HG03575 (cell line): ENCODE results near the gene NAGA.
"Not testable (repeated sequence)": the region's sequence is repeated elsewhere in the genome, so short reads cannot be mapped to it uniquely, and the experiment has no call there.

Experiments used
- ATAC-seq: cut with Tn5 transposase; IDR thresholded peaks from one replicate; pipeline ENCODE4 v1.9.1; 2021; ENCODE audit not compliant: unreplicated experiment, insufficient number of reproducible peaks, low FRiP score; ENCODE audit errors: extremely low read depth

The NAGA gene

GRCh38 chr22:42070517-42071422 is at the start of gene NAGA:
NAGA (minus strand) TSS chr22:42070812; CDS start chr22:42070297, 515 bp downstream.
- ATAC-seq, result no peak

DNA sequence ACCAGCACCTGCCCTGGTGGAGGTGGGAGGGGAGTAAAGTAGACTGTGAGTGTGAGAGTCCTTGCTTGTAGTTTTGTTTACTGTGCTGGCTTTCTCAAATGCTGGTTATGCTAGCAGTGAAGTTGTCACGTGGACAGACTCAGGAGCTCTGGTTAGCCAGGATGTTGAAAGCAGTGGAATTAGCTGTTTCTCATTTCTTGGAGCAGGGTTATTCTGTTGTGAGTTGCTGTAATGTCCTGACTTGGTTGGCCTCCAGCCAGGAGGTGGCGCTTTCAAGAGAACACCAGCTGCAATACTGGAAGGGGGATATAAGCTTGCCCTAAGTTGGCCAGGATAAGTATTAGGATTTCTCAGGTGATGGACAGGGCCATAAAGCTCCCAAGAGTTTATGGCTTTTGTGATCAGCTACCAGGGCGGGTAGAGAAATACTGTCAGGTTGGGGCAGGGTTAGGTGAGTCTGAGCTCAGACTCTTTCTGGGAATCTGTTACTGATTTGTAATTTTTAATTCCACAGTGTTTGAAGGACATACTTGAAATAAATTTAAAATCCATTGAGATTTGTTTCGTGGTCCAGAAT is 46.3 kb upstream of the NAGA start:
- no peak for ATAC-seq

- ATAC-seq, result not testable (repeated sequence)
Measured at GRCh38 chr22:42115420-42115830, 44.8 kb upstream of the NAGA start.

GRCh38 chr22:42114721-42115120 is 44.1 kb upstream of the NAGA start:
- ATAC-seq, result no peak

GRCh38 chr22:42112793-42113192 is 42.2 kb upstream of the NAGA start:
- not testable (repeated sequence) for ATAC-seq

GRCh38 chr22:42111798-42112197 is 41.2 kb upstream of the NAGA start:
- ATAC-seq, result no peak

- ATAC-seq, result no peak
Measured at GRCh38 chr22:42108848-42109247, 38.2 kb upstream of the NAGA start.

- ATAC-seq, result not testable (repeated sequence)
Measured at GRCh38 chr22:42104332-42104860, 33.8 kb upstream of the NAGA start.

- ATAC-seq, result no peak
Measured at GRCh38 chr22:42101199-42101598, 30.6 kb upstream of the NAGA start.

- no peak for ATAC-seq
Measured at GRCh38 chr22:42091455-42091782, 20.8 kb upstream of the NAGA start.

GRCh38 chr22:42090596-42091454 is 20.2 kb upstream of the NAGA start, which contains the start of gene NDUFA6:
NDUFA6 (minus strand) TSS chr22:42090772; CDS start chr22:42090744, 28 bp downstream.
- peak; percentile 81 for ATAC-seq

GRCh38 chr22:42086051-42086450 is 15.4 kb upstream of the NAGA start:
- no peak for ATAC-seq

GRCh38 chr22:42084874-42085273 is 14.3 kb upstream of the NAGA start:
- no peak for ATAC-seq

DNA sequence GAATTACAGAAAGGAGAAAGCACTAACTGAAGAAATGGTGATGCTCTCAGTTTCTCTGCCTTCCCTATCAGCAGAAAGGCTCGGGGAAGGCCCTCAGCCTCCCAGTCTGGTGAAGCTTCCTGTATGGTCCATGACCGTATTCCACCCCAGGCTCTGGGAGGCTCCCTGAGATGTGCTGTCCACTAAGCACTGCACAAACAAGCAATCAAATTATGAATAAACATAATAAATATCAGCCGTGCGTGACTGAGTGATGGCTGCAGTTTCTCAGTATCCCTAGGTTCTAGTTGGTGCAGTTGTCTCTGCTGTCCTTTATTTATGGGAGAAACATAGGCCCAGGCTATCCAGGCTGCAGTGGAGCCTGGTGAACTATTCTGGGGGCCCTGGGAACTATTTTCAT is 12.5 kb upstream of the NAGA start:
- no peak for ATAC-seq

- ATAC-seq, result no peak
Measured at GRCh38 chr22:42080287-42080686, 9.7 kb upstream of the NAGA start.

DNA sequence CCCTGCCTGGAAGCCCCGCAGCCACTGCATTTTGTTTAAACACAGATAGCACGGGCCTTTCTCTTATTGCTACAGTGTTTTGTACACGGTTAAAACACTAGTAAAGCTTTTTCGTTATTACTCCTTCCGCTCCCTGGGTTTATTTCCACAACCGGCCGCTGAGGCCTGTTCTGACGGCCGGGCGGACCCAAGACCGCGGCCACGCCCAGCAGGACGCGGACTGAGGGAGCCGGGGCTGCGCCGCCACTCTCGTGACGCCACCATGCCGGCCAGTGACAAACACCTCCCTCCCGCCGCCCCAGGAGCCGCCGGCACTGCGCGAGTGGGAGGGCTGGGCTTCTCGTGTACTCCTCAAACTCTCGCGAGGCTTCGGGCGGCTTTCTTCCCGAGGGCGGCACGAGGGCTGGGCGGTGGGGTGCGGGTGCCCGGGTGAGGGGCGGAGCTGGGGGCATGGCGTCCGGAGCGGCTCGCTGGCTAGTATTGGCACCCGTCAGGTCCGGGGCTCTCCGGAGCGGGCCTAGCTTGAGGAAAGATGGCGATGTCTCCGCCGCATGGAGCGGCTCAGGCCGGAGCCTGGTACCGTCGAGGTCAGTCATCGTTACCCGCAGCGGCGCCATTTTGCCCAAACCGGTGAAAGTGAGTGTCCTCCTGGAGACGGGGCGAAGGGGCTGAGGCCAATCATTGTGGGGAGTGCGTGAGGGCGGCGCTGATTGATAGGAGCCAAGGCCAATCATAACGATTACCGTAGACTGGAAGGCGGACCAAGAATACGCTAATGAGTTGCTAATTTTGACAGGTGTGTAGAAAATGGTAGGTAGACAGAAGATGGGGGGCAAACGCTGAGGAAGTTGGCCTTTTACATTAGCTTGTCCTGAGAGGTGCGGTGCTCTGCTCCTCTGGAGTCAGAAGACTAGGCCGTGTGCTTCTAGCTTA is 9.0 kb upstream of the NAGA start, which contains the start of gene SMDT1:
SMDT1 (plus strand) TSS at position 382 of the 933 bp plus-strand sequence; CDS start at position 451, 69 bp downstream.
- peak; percentile 35 for ATAC-seq

DNA sequence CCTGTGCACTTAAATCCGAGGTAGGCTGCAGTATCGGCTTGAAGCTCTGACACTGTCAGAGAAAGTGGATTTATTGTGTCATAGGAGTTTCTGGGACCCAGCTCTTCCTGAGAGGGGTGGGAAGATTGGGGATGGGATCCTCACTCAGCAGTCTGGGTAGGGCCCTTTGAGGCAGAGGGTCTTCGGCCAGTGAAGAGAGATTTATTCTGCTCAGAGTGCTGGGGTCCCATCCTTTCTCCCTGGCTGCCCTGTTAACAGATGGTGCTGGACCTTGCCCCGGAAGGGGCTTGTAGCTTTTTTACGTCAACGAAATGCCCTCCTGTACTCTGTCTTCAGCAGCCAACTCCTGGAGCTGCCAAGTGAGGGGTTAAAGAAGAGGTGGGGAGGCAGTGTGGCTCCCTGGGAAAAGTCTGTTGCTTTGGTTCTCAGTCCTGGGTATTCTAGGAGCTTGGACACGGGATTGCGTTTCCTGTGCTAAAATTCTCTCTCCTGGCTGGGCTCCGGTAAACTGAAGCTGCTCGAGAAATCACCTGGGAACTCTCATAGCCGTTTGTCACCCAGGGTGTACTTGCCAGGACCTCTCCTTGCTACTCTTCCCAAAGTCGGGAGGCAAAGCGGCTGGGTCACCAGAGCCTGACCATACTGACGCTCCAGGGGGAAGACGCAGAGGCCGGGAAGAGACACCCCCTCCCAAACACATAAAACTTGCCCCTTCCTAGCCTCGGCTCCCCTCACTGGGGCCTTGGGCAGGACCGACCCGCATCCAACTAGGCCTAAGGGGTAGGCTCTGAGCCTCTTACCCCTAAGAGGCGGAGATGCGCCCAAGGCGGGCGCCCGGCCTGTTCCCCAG is 8.1 kb upstream of the NAGA start:
- no peak for ATAC-seq
